Measurements from ENCODE around the gene SHANK3. TPM values are rescaled to one million over a fixed set of nuclear protein-coding genes. Genes with fewer than 3 reads are reported as not detected.

Gene SHANK3
- total and polyA plus RNA-seq, 2 experiments from 2014 or later: 0.52 to 4.9 TPM

- Mint-ChIP-seq H3K9me3 (no peaks in the 10 kb centered on the region; the same call in 2 of the 3 replicates), H3K36me3 (ENCODE audit: low read depth) (no peaks in the 10 kb centered on the region; the same call in 2 of the 3 replicates), H3K27me3 (ENCODE audit: insufficient read depth, low read depth, poor library complexity) (peaks cover 33% of the 10 kb centered on the region), H3K4me3 (peak overlapping the region; percentile 72; the same call in 2 of the 3 replicates), H3K4me1 (peaks cover 9% of the 10 kb centered on the region), H3K27ac (no peak overlapping the region)
- TF ChIP-seq ZNF462 (CRISPR knock-in tag; IDR thresholded peaks at IDR 0.05): no peak
- peaks cover 5% of the 10 kb centered on the region; the same call in 1 of the 2 replicates for H3F3A ChIP-seq (replicated peaks; ENCODE audit: low read depth)
- ATAC-seq: no peak
- no peak overlapping the region for H2AFZ ChIP-seq
- H3K4me2 ChIP-seq: no peak overlapping the region
- peaks cover 19% of the 10 kb centered on the region for H3K27me3 ChIP-seq (ENCODE audit: insufficient read depth)
- no peak for DNase-seq (ENCODE audit: low spot score)
- no peaks in the 10 kb centered on the region for H3K79me2 ChIP-seq (replicated peaks; ENCODE audit: insufficient read depth)
- H3K4me1 ChIP-seq (ENCODE audit: insufficient read depth): no peaks in the 10 kb centered on the region
- H4K20me1 ChIP-seq (replicated peaks; ENCODE audit: insufficient read depth): no peaks in the 10 kb centered on the region
- H3K27ac ChIP-seq (ENCODE audit: low read depth): no peak overlapping the region
- H3K36me3 ChIP-seq (ENCODE audit: insufficient read depth): no peaks in the 10 kb centered on the region
- no peak overlapping the region for H3K4me3 ChIP-seq
- no peaks in the 10 kb centered on the region for H3K9me2 ChIP-seq (ENCODE audit: insufficient read depth)
Measured at GRCh38 chr22:50695421-50696250, 23.0 kb downstream of the SHANK3 start.

GRCh38 chr22:50696251-50696798 is 23.7 kb downstream of the SHANK3 start:
- Histone ChIP-seq H3K27ac (ENCODE audit: low read depth) (no peak overlapping the region), H3K4me3 (peak overlapping the region; percentile 53), H3K9me2 (ENCODE audit: insufficient read depth) (no peaks in the 10 kb centered on the region), H3K4me1 (ENCODE audit: insufficient read depth) (no peaks in the 10 kb centered on the region), H3K79me2 (replicated peaks; ENCODE audit: insufficient read depth) (no peaks in the 10 kb centered on the region), H2AFZ (no peak overlapping the region), H3K36me3 (ENCODE audit: insufficient read depth) (no peaks in the 10 kb centered on the region), H4K20me1 (replicated peaks; ENCODE audit: insufficient read depth) (no peaks in the 10 kb centered on the region), H3F3A (replicated peaks; ENCODE audit: low read depth) (peaks cover 5% of the 10 kb centered on the region; the same call in 1 of the 2 replicates), H3K27me3 (ENCODE audit: insufficient read depth) (peaks cover 19% of the 10 kb centered on the region), H3K4me2 (peak overlapping the region; percentile 74)
- peak overlapping the region; percentile 72 for H3K4me3 Mint-ChIP-seq
- peaks cover 9% of the 10 kb centered on the region for H3K4me1 Mint-ChIP-seq
- peaks cover 33% of the 10 kb centered on the region for H3K27me3 Mint-ChIP-seq (ENCODE audit: insufficient read depth, low read depth, poor library complexity)
- no peaks in the 10 kb centered on the region; the same call in 2 of the 3 replicates for H3K36me3 Mint-ChIP-seq (ENCODE audit: low read depth)
- H3K9me3 Mint-ChIP-seq: no peaks in the 10 kb centered on the region; the same call in 2 of the 3 replicates
- H3K27ac Mint-ChIP-seq: no peak overlapping the region
- no peak for DNase-seq (ENCODE audit: low spot score)
- ATAC-seq: no peak
- TF ChIP-seq EZH2 (IDR thresholded peaks at IDR 0.05; ENCODE audit: low read depth, unreplicated experiment) (no peak), CTCF (conservative IDR thresholded peaks at IDR 0.05; ENCODE audit: low read depth in 2 of 2) (no peak), ETS1 (IDR thresholded peaks at IDR 0.05) (no peak), STAT1 (IDR thresholded peaks at IDR 0.05; ENCODE audit: unreplicated experiment) (no peak), CREB1 (CRISPR knock-in tag; IDR thresholded peaks at IDR 0.05; ENCODE audit: low read depth) (no peak), POLR2AphosphoS5 (IDR thresholded peaks at IDR 0.05; ENCODE audit: low read depth) (no peak), ZNF114 (CRISPR knock-in tag; IDR thresholded peaks at IDR 0.05) (no peak), ZNF331 (CRISPR knock-in tag; IDR thresholded peaks at IDR 0.05; ENCODE audit: low read depth) (no peak), NANOG (IDR thresholded peaks at IDR 0.05; ENCODE audit: borderline replicate concordance) (no peak)
